Erythroblast (primary cell): Measurements from ENCODE around the gene SELENOT.

Experiments used
- GATA1 ChIP-seq: IDR thresholded peaks from 2 replicates; pipeline ENCODE4 v1.6.1; 2011; ENCODE audit warnings: low read depth, mild to moderate bottlenecking, control low read depth, low read length, moderate library complexity
- POLR2A ChIP-seq: IDR thresholded peaks from 2 replicates; pipeline ENCODE4 v1.6.1; 2011; ENCODE audit warnings: mild to moderate bottlenecking, low read length

GRCh38 chr3:150607267-150608065, 4.3 kb downstream of the SELENOT start:
- no peak for TF ChIP-seq POLR2A
- TF ChIP-seq GATA1, result no peak
